Liver (tissue), 9 donors: ENCODE data around the gene AGPAT4. TPM values are rescaled to one million over a fixed set of nuclear protein-coding genes. Genes with fewer than 3 reads are reported as not detected.
"Not testable (repeated sequence)": the region's sequence is repeated elsewhere in the genome, so short reads cannot be mapped to it uniquely, and the experiment has no call there.

Source experiments
- DNase-seq: peaks from one replicate; pipeline ENCODE4 v3.0.0-alpha.2; 2017; ENCODE audit warnings: low spot score
- H3K27ac ChIP-seq, 2 donors: one replicate each; pipeline ENCODE4 v1.7.0; 2013; ENCODE audit warnings: inconsistent platforms in 2 of 2, low read length in 2 of 2, control low read depth in 1 of 2, low read depth in 1 of 2, mild to moderate bottlenecking in 1 of 2
- H3K27me3 ChIP-seq, 4 donors: one replicate each; pipeline versions ENCODE4 v1.6.1 to v1.7.0; 2013; ENCODE audit warnings: low read length in 3 of 4, inconsistent platforms in 1 of 4, mild to moderate bottlenecking in 1 of 4, moderate library complexity in 1 of 4; ENCODE audit not compliant: control insufficient read depth in 4 of 4, insufficient read depth in 4 of 4
- H3K36me3 ChIP-seq, 4 donors: one replicate each; pipeline versions ENCODE4 v1.6.1 to v1.7.0; 2013; ENCODE audit warnings: low read length in 3 of 4, mild to moderate bottlenecking in 3 of 4, low read depth in 1 of 4, moderate library complexity in 1 of 4; ENCODE audit not compliant: control insufficient read depth in 4 of 4, insufficient read depth in 3 of 4
- H3K4me1 ChIP-seq, 4 donors: one replicate each; pipeline versions ENCODE4 v1.6.1 to v1.7.0; 2013; ENCODE audit warnings: low read length in 3 of 4, mild to moderate bottlenecking in 3 of 4, moderate library complexity in 1 of 4; ENCODE audit not compliant: control insufficient read depth in 4 of 4, insufficient read depth in 4 of 4
- H3K4me3 ChIP-seq, 3 donors: one replicate each; pipeline versions ENCODE4 v1.6.1 to v1.7.0; 2013; ENCODE audit warnings: low read length in 3 of 3, control low read depth in 1 of 3, low read depth in 1 of 3, mild to moderate bottlenecking in 1 of 3
- H3K9ac ChIP-seq, 2 donors: one replicate each; pipeline ENCODE4 v1.7.0; 2013; ENCODE audit warnings: low read length in 2 of 2, mild to moderate bottlenecking in 2 of 2, moderate library complexity in 2 of 2, control low read depth in 1 of 2, low read depth in 1 of 2
- H3K9me3 ChIP-seq, 4 donors: one replicate each; pipeline versions ENCODE4 v1.6.1 to v1.7.0; 2013; ENCODE audit warnings: low read length in 3 of 4; ENCODE audit not compliant: control insufficient read depth in 4 of 4
- ATF3 ChIP-seq: IDR thresholded peaks from 2 replicates; pipeline ENCODE4 v1.6.1; 2016; ENCODE audit warnings: antibody characterized with exemption
- FOXA1 ChIP-seq: IDR thresholded peaks from 2 replicates; pipeline ENCODE4 v1.6.1; 2016; ENCODE audit warnings: antibody characterized with exemption
- FOXA2 ChIP-seq: IDR thresholded peaks from 2 replicates; pipeline ENCODE4 v1.6.1; 2016; ENCODE audit warnings: antibody characterized with exemption
- GABPA ChIP-seq, 2 donors: IDR thresholded peaks in 1 of 2; conservative IDR thresholded peaks in 1 of 2; 2 replicates each; pipeline ENCODE4 v1.6.1; 2016; ENCODE audit warnings: antibody characterized with exemption in 2 of 2, mild to moderate bottlenecking in 1 of 2, moderate library complexity in 1 of 2
- HNF4A ChIP-seq, 2 donors: conservative IDR thresholded peaks; 2 replicates each; pipeline ENCODE4 v1.6.1; 2016; ENCODE audit warnings: antibody characterized with exemption in 2 of 2, mild to moderate bottlenecking in 2 of 2
- HNF4G ChIP-seq: IDR thresholded peaks from 2 replicates; pipeline ENCODE4 v1.6.1; 2016; ENCODE audit warnings: antibody characterized with exemption
- JUND ChIP-seq, 2 donors: IDR thresholded peaks; 2 replicates each; pipeline ENCODE4 v1.6.1; 2016; ENCODE audit warnings: antibody characterized with exemption in 2 of 2
- RAD21 ChIP-seq, 2 donors: IDR thresholded peaks; 2 replicates each; pipeline ENCODE4 v1.6.1; 2016; ENCODE audit warnings: antibody characterized with exemption in 2 of 2, mild to moderate bottlenecking in 2 of 2
- RXRA ChIP-seq, 2 donors: IDR thresholded peaks; 2 replicates each; pipeline ENCODE4 v1.6.1; 2017 to 2018; ENCODE audit warnings: antibody characterized with exemption in 2 of 2, mild to moderate bottlenecking in 1 of 2
- SP1 ChIP-seq: IDR thresholded peaks from 2 replicates; pipeline ENCODE4 v1.6.1; 2018; ENCODE audit warnings: antibody characterized with exemption, mild to moderate bottlenecking
- TAF1 ChIP-seq: conservative IDR thresholded peaks from 2 replicates; pipeline ENCODE4 v1.6.1; 2016; ENCODE audit warnings: antibody characterized with exemption, mild to moderate bottlenecking
- YY1 ChIP-seq: IDR thresholded peaks from 2 replicates; pipeline ENCODE4 v1.6.1; 2016; ENCODE audit warnings: antibody characterized with exemption, mild to moderate bottlenecking
- ZBTB33 ChIP-seq: IDR thresholded peaks from 2 replicates; pipeline ENCODE4 v1.6.1; 2016; ENCODE audit warnings: antibody characterized with exemption
- WGBS: extraction: QIAGEN DNeasy Blood & Tissue Kit; methylation state at CpG from one replicate; pipeline ENCODE4 v1.1.7; 2013; 5-methylcytosine and 5-hydroxymethylcytosine counted together
- polyA plus RNA-seq, 2 donors: library from polyadenylated mRNA; stranded (reverse) in 1 of 2; unstranded in 1 of 2; fragments of 200-250 nt in 1 of 2; fragments of >200 nt in 1 of 2; fragmentation: Nextera tagmentation in 1 of 2; extraction: Ambion mirVana in 1 of 2; gene quantifications; one replicate each; pipeline versions ENCODE4 v1.2.1 to v1.2.3, GENCODE V29; 2013 to 2015
- total RNA-seq, 2 donors: library from RNA; depleted of rRNA; stranded (reverse); fragments of >200 nt; gene quantifications; one replicate each; pipeline ENCODE4 v1.2.3, GENCODE V29; 2014
- TF ChIP-seq, protein P1 (sequence below): IDR thresholded peaks from 2 replicates; pipeline ENCODE4 v1.6.1; 2016; ENCODE audit warnings: antibody characterized with exemption
- TF ChIP-seq, protein P2 (sequence below): IDR thresholded peaks from 2 replicates; pipeline ENCODE4 v1.6.1; 2016; ENCODE audit warnings: antibody characterized with exemption, mild to moderate bottlenecking
- TF ChIP-seq, protein P3 (sequence below): fragments of 150-350 bp; IDR thresholded peaks from 2 replicates; pipeline ENCODE4 v1.5.1; 2017; ENCODE audit warnings: improper control_type of control experiment, low read depth, low read length; ENCODE audit not compliant: missing input control
- donor health status: healthy.
- donor health status: healthy.
- donor health status: healthy.
- donor health status: healthy.
- donor health status: healthy.

AGPAT4 gene
- total and polyA plus RNA-seq, 4 donors, result 0.44 to 17.5 (median 0.69) TPM

GRCh38 chr6:161309774-161310173 is 35.9 kb upstream of the AGPAT4 start:
- not testable (repeated sequence) for H3K27ac ChIP-seq, H3K9ac ChIP-seq, H3K4me3 ChIP-seq, H3K9me3 ChIP-seq, DNase-seq, H3K27me3 ChIP-seq, H3K4me1 ChIP-seq, H3K36me3 ChIP-seq
- 85% methylated on average over 7 of the region's 7 CpGs for WGBS

GRCh38 chr6:161308075-161308655 is 34.3 kb upstream of the AGPAT4 start:
- no peak overlapping the region for H3K27ac ChIP-seq
- H3K9ac ChIP-seq, result no peak overlapping the region
- H3K27me3 ChIP-seq, result no peaks in the 10 kb centered on the region
- H3K36me3 ChIP-seq, result no peaks in the 10 kb centered on the region
- no peaks in the 10 kb centered on the region for H3K9me3 ChIP-seq
- no peak overlapping the region for H3K4me3 ChIP-seq
- H3K4me1 ChIP-seq, result no peaks in the 10 kb centered on the region
- TF ChIP-seq HNF4G, result no peak
- TF ChIP-seq, protein P1, sequence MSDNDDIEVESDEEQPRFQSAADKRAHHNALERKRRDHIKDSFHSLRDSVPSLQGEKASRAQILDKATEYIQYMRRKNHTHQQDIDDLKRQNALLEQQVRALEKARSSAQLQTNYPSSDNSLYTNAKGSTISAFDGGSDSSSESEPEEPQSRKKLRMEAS, result no peak
- no peak for TF ChIP-seq ATF3
- no peak for TF ChIP-seq SP1
- TF ChIP-seq HNF4A (conservative IDR thresholded peaks at IDR 0.05), result no peak
- no peak for TF ChIP-seq JUND (IDR thresholded peaks at IDR 0.05)
- TF ChIP-seq YY1, result no peak
- TF ChIP-seq, protein P2, sequence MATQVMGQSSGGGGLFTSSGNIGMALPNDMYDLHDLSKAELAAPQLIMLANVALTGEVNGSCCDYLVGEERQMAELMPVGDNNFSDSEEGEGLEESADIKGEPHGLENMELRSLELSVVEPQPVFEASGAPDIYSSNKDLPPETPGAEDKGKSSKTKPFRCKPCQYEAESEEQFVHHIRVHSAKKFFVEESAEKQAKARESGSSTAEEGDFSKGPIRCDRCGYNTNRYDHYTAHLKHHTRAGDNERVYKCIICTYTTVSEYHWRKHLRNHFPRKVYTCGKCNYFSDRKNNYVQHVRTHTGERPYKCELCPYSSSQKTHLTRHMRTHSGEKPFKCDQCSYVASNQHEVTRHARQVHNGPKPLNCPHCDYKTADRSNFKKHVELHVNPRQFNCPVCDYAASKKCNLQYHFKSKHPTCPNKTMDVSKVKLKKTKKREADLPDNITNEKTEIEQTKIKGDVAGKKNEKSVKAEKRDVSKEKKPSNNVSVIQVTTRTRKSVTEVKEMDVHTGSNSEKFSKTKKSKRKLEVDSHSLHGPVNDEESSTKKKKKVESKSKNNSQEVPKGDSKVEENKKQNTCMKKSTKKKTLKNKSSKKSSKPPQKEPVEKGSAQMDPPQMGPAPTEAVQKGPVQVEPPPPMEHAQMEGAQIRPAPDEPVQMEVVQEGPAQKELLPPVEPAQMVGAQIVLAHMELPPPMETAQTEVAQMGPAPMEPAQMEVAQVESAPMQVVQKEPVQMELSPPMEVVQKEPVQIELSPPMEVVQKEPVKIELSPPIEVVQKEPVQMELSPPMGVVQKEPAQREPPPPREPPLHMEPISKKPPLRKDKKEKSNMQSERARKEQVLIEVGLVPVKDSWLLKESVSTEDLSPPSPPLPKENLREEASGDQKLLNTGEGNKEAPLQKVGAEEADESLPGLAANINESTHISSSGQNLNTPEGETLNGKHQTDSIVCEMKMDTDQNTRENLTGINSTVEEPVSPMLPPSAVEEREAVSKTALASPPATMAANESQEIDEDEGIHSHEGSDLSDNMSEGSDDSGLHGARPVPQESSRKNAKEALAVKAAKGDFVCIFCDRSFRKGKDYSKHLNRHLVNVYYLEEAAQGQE, result no peak
- no peak for TF ChIP-seq FOXA1
- no peak for TF ChIP-seq FOXA2
- no peak for TF ChIP-seq ZBTB33
- TF ChIP-seq, protein P3, sequence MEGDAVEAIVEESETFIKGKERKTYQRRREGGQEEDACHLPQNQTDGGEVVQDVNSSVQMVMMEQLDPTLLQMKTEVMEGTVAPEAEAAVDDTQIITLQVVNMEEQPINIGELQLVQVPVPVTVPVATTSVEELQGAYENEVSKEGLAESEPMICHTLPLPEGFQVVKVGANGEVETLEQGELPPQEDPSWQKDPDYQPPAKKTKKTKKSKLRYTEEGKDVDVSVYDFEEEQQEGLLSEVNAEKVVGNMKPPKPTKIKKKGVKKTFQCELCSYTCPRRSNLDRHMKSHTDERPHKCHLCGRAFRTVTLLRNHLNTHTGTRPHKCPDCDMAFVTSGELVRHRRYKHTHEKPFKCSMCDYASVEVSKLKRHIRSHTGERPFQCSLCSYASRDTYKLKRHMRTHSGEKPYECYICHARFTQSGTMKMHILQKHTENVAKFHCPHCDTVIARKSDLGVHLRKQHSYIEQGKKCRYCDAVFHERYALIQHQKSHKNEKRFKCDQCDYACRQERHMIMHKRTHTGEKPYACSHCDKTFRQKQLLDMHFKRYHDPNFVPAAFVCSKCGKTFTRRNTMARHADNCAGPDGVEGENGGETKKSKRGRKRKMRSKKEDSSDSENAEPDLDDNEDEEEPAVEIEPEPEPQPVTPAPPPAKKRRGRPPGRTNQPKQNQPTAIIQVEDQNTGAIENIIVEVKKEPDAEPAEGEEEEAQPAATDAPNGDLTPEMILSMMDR, result no peak
- TF ChIP-seq GABPA (IDR thresholded peaks at IDR 0.05 in 1 of 2, conservative IDR thresholded peaks at IDR 0.05 in 1 of 2), result no peak
- no peak for TF ChIP-seq RAD21 (IDR thresholded peaks at IDR 0.05)
- TF ChIP-seq RXRA (IDR thresholded peaks at IDR 0.05), result no peak
- no peak for TF ChIP-seq TAF1
- DNase-seq, result no peak
- WGBS, result 80% methylated on average over 10 of the region's 10 CpGs
